HepG2 (cell line): ENCODE measurements around the gene TOX4. TPM values are rescaled to one million over a fixed set of nuclear protein-coding genes. Genes with fewer than 3 reads are reported as not detected.

Source experiments
- ARID3A ChIP-seq: IDR thresholded peaks from 2 replicates; pipeline ENCODE4 v1.6.1; 2012; ENCODE audit warnings: low read depth, low read length, improper control_type of control experiment
- ARNTL ChIP-seq: sonication (generic); formaldehyde crosslinking; IDR thresholded peaks from 2 replicates; pipeline ENCODE4 v1.4.0; 2020; ENCODE audit warnings: mild to moderate bottlenecking, missing genetic modification reagents
- BCL6 ChIP-seq: IDR thresholded peaks from 2 replicates; pipeline ENCODE4 v1.6.1; 2016; ENCODE audit warnings: missing genetic modification reagents, missing compliant biosample characterization
- DDIT3 ChIP-seq: sonication (generic); formaldehyde crosslinking; IDR thresholded peaks from 2 replicates; pipeline ENCODE4 v1.4.0; 2020; ENCODE audit warnings: mild to moderate bottlenecking, missing genetic modification reagents
- EEA1 ChIP-seq: sonication (generic); formaldehyde crosslinking; IDR thresholded peaks from 2 replicates; pipeline ENCODE4 v1.5.1; 2020; ENCODE audit warnings: mild to moderate bottlenecking, missing genetic modification reagents, borderline replicate concordance
- GABPB1 ChIP-seq: IDR thresholded peaks from 2 replicates; pipeline ENCODE4 v1.6.1; 2016; ENCODE audit warnings: mild to moderate bottlenecking, missing genetic modification reagents, moderate library complexity, missing compliant biosample characterization
- GTF2F1 ChIP-seq: fragments of 150-350 bp; IDR thresholded peaks from 2 replicates; pipeline ENCODE4 v1.6.1; 2014; ENCODE audit warnings: low read length
- HMGA1 ChIP-seq: sonication (generic); formaldehyde crosslinking; conservative IDR thresholded peaks from 2 replicates; pipeline ENCODE4 v1.4.0; 2020; ENCODE audit warnings: missing genetic modification reagents
- HNRNPL ChIP-seq: fragments of 200-400 bp; formaldehyde crosslinking; IDR thresholded peaks from 2 replicates; pipeline ENCODE4 v1.6.1; 2017; ENCODE audit warnings: mild to moderate bottlenecking, low read depth, low read length
- IKZF4 ChIP-seq: sonication (generic); formaldehyde crosslinking; IDR thresholded peaks from 2 replicates; pipeline ENCODE4 v1.5.1; 2020; ENCODE audit warnings: borderline replicate concordance, mild to moderate bottlenecking, low read depth, missing genetic modification reagents; ENCODE audit errors: not compliant biosample characterization
- KAT8 ChIP-seq: IDR thresholded peaks from 2 replicates; pipeline ENCODE4 v1.6.1; 2016; ENCODE audit warnings: missing genetic modification reagents, missing compliant biosample characterization
- KMT2B ChIP-seq: IDR thresholded peaks from 2 replicates; pipeline ENCODE4 v1.6.1; 2016; ENCODE audit warnings: missing genetic modification reagents, missing compliant biosample characterization
- MTF2 ChIP-seq: sonication (generic); formaldehyde crosslinking; IDR thresholded peaks from 2 replicates; pipeline ENCODE4 v1.5.0; 2020; ENCODE audit warnings: missing genetic modification reagents, borderline replicate concordance
- SOX13 ChIP-seq, 3 experiments: fragments of 450-650 bp in 1 of 3; sonication (generic) in 1 of 3; formaldehyde crosslinking in 1 of 3; IDR thresholded peaks in 2 of 3; conservative IDR thresholded peaks in 1 of 3; 2 replicates each; pipeline versions ENCODE4 v1.5.0 to v1.6.1; 2016 to 2020; ENCODE audit warnings: antibody characterized with exemption in 1 of 3, mild to moderate bottlenecking in 1 of 3, missing compliant biosample characterization in 1 of 3, missing genetic modification reagents in 1 of 3, moderate library complexity in 1 of 3
- TMF1 ChIP-seq: sonication (generic); formaldehyde crosslinking; IDR thresholded peaks from 2 replicates; pipeline ENCODE4 v1.8.1; 2022; ENCODE audit warnings: low read depth, missing genetic modification reagents
- XRCC5 ChIP-seq: fragments of 200-400 bp; formaldehyde crosslinking; optimal IDR thresholded peaks from 2 replicates; pipeline ENCODE3; 2017; ENCODE audit warnings: mild to moderate bottlenecking, low read length
- ZBTB34 ChIP-seq: sonication (generic); formaldehyde crosslinking; IDR thresholded peaks from 2 replicates; pipeline ENCODE4 v1.8.0; 2022; ENCODE audit warnings: mild to moderate bottlenecking, missing genetic modification reagents
- ZBTB46 ChIP-seq: sonication (generic); formaldehyde crosslinking; IDR thresholded peaks from 2 replicates; pipeline ENCODE4 v1.4.0; 2020; ENCODE audit warnings: mild to moderate bottlenecking, missing genetic modification reagents, borderline replicate concordance
- ZMAT3 ChIP-seq: sonication (generic); formaldehyde crosslinking; conservative IDR thresholded peaks from 2 replicates; pipeline ENCODE4 v1.7.0; 2021; ENCODE audit warnings: missing genetic modification reagents
- ZMAT5 ChIP-seq: sonication (generic); formaldehyde crosslinking; IDR thresholded peaks from 2 replicates; pipeline ENCODE4 v1.5.0; 2020; ENCODE audit warnings: mild to moderate bottlenecking, low read depth, missing genetic modification reagents, borderline replicate concordance
- ZNF138 ChIP-seq: sonication (generic); formaldehyde crosslinking; IDR thresholded peaks from 2 replicates; pipeline ENCODE4 v1.5.0; 2020; ENCODE audit warnings: mild to moderate bottlenecking, low read depth, missing genetic modification reagents
- ZNF296 ChIP-seq: sonication (generic); formaldehyde crosslinking; conservative IDR thresholded peaks from 2 replicates; pipeline ENCODE4 v1.5.0; 2020; ENCODE audit warnings: mild to moderate bottlenecking, missing genetic modification reagents
- ZNF737 ChIP-seq: sonication (generic); formaldehyde crosslinking; IDR thresholded peaks from 2 replicates; pipeline ENCODE4 v1.5.0; 2020; ENCODE audit warnings: missing genetic modification reagents, mild to moderate bottlenecking, borderline replicate concordance
- ZNF780A ChIP-seq: sonication (generic); formaldehyde crosslinking; IDR thresholded peaks from 2 replicates; pipeline ENCODE4 v1.8.0; 2022; ENCODE audit warnings: mild to moderate bottlenecking, missing genetic modification reagents, moderate library complexity
- polyA plus RNA-seq, 8 experiments: library from polyadenylated mRNA; depleted of rRNA in 3 of 8; stranded (reverse) in 7 of 8; unstranded in 1 of 8; fragments of >200 nt; fragmentation: Illumina TruSeq in 4 of 8; extraction: Trizol in 4 of 8; gene quantifications; 2 replicates each; pipeline versions ENCODE4 v1.2.1 to v1.2.3, GENCODE V29; 2011 to 2016; ENCODE audit warnings: low read depth in 4 of 8, missing spikeins in 1 of 8, mixed read lengths in 1 of 8; ENCODE audit not compliant: insufficient read depth in 1 of 8
- total RNA-seq, 5 experiments: library from RNA; depleted of rRNA; stranded (reverse); fragments of >200 nt; fragmentation: Illumina TruSeq; extraction: Trizol; gene quantifications; 2 replicates each; pipeline ENCODE4 v1.2.3, GENCODE V29; 2016; ENCODE audit warnings: low read depth in 1 of 5

Gene TOX4
- total and polyA plus RNA-seq, 2 of the 13 experiments (the other 11 are each of a cell fraction or from before 2014, with no cell fraction given): 71.8 to 163 TPM

- peak; percentile 65 for TF ChIP-seq BCL6 (CRISPR knock-in tag)
- no peak for TF ChIP-seq ZMAT5 (CRISPR knock-in tag)
- TF ChIP-seq ARNTL (CRISPR knock-in tag): no peak; the same call in 1 of the 2 replicates
- TF ChIP-seq ZBTB46: no peak
- no peak for TF ChIP-seq DDIT3 (CRISPR knock-in tag)
- peak; percentile 96 for TF ChIP-seq KMT2B (CRISPR knock-in tag)
- 0 out of 2 replicates have a peak, but pooled peaks have one; percentile 21 for TF ChIP-seq GTF2F1
- TF ChIP-seq IKZF4 (CRISPR knock-in tag): no peak
- no peak for TF ChIP-seq MTF2 (CRISPR knock-in tag)
- TF ChIP-seq GABPB1 (CRISPR knock-in tag): peak; percentile 96
- TF ChIP-seq KAT8 (CRISPR knock-in tag): peak; percentile 99
- TF ChIP-seq EEA1 (CRISPR knock-in tag): no peak
- TF ChIP-seq SOX13 (IDR thresholded peaks at IDR 0.05): peak; percentile 100
- TF ChIP-seq SOX13 (CRISPR knock-in tag; conservative IDR thresholded peaks at IDR 0.05 in 1 of 2, IDR thresholded peaks at IDR 0.05 in 1 of 2): peak; percentile 24 to 55; a peak in 3 of 4 replicates
- no peak for TF ChIP-seq HMGA1 (CRISPR knock-in tag)
- peak; percentile 81 for TF ChIP-seq ZMAT3 (CRISPR knock-in tag)
- no peak for TF ChIP-seq TMF1 (CRISPR knock-in tag)
- peak; percentile 98 for TF ChIP-seq XRCC5
- TF ChIP-seq ZNF296 (CRISPR knock-in tag): no peak
- TF ChIP-seq ARID3A: no peak
- TF ChIP-seq ZNF737 (CRISPR knock-in tag): no peak; the same call in 1 of the 2 replicates
- no peak for TF ChIP-seq ZNF780A (CRISPR knock-in tag)
- TF ChIP-seq ZNF138: no peak
- 0 out of 2 replicates have a peak, but pooled peaks have one; percentile 47 for TF ChIP-seq HNRNPL
- no peak for TF ChIP-seq ZBTB34
Observed at GRCh38 chr14:21455912-21456667, 20.9 kb upstream of the TOX4 start, which contains the start of gene CHD8 (continued).
